A673 (cell line): ENCODE measurements around the gene GMFB.

Experiments used
- CTCF ChIP-seq: fragments of 300-800, 200-600 bp; sonication (generic); conservative IDR thresholded peaks from 2 replicates; pipeline ENCODE4 v1.5.1; 2017; ENCODE audit warnings: low read depth, mild to moderate bottlenecking, antibody characterized with exemption, low read length, moderate library complexity, mixed read lengths
- EZH2 ChIP-seq: fragments of 200-600 bp; sonication (generic); IDR thresholded peaks from 2 replicates; pipeline ENCODE4 v1.6.1; 2017; ENCODE audit warnings: borderline replicate concordance, low read depth, mild to moderate bottlenecking, mixed read lengths, antibody characterized with exemption, low read length; ENCODE audit not compliant: poor library complexity, severe bottlenecking

GRCh38 chr14:54438703-54439102 is 50.1 kb downstream of the GMFB start:
- TF ChIP-seq EZH2: no peak
- TF ChIP-seq CTCF: no peak
